ENCODE measurements around the gene EMC9. TPM values are rescaled to one million over a fixed set of nuclear protein-coding genes. Genes with fewer than 3 reads are reported as not detected.

EMC9 gene
- polyA plus RNA-seq, 3 donors = 6.4 to 9.4 (median 8.5) TPM

- H3K27me3 Mint-ChIP-seq (ENCODE audit: low read depth in 3 of 3) = no peaks in the 10 kb centered on the region
- no peak overlapping the region for H2AFZ ChIP-seq (ENCODE audit: insufficient read depth, low read depth, low read length, poor library complexity, severe bottlenecking)
- H3K4me2 ChIP-seq (replicated peaks; ENCODE audit: extremely low read depth, low read length, poor library complexity, severe bottlenecking) = no peak overlapping the region
- H3K9me3 Mint-ChIP-seq = no peaks in the 10 kb centered on the region
- H3K4me1 Mint-ChIP-seq = peaks cover 46% of the 10 kb centered on the region
- peaks cover 42% of the 10 kb centered on the region for H3K79me2 ChIP-seq (ENCODE audit: insufficient read depth, low read length)
- no peak for DNase-seq
- no peak for TF ChIP-seq CTCF (IDR thresholded peaks at IDR 0.05)
- peak overlapping the region; percentile 76 to 100 for H3K27ac ChIP-seq (ENCODE audit: low read depth in 1 of 2, low read length in 2 of 2)
- H3K36me3 ChIP-seq (replicated peaks in 1 of 2; ENCODE audit: control insufficient read depth in 1 of 2, insufficient read depth in 2 of 2, low read length in 2 of 2) = peaks cover 70 to 74% of the 10 kb centered on the region in 2 donors
- H3K4me1 ChIP-seq (ENCODE audit: control insufficient read depth in 1 of 2, insufficient read depth in 2 of 2, low read length in 2 of 2) = peaks cover 29 to 53% of the 10 kb centered on the region in 2 donors
- H4K20me1 ChIP-seq (ENCODE audit: insufficient read depth, low read length) = peaks cover 30% of the 10 kb centered on the region
- no peaks in the 10 kb centered on the region for H3K9me3 ChIP-seq (replicated peaks in 1 of 2; ENCODE audit: control insufficient read depth in 1 of 2, insufficient read depth in 1 of 2, low read length in 2 of 2)
- 97% methylated on average over 6 of the region's 11 CpGs for WGBS (ENCODE audit: insufficient coverage)
- H3K27ac Mint-ChIP-seq = peak overlapping the region; percentile 76 to 99 (median 97)
- no peak overlapping the region for H3K4me3 Mint-ChIP-seq
- H3K4me3 ChIP-seq (replicated peaks in 1 of 3; ENCODE audit: low read depth in 2 of 3, low read length in 3 of 3) = peak overlapping the region in 1 of 3 experiments; percentile 100
- H3K9ac ChIP-seq (ENCODE audit: insufficient read depth, low read length, poor library complexity, severe bottlenecking) = no peak overlapping the region
- H3K36me3 Mint-ChIP-seq = peaks cover 68 to 88% of the 10 kb centered on the region in 2 donors
- H3K27me3 ChIP-seq (ENCODE audit: control insufficient read depth in 2 of 2, insufficient read depth in 2 of 2, low read length in 2 of 2) = no peaks in the 10 kb centered on the region
- intact Hi-C loops (cut with micrococcal nuclease) = loop anchor here in 1 of 2 donors (2.0 kb wide), 1 partner anchor 13 kb away; the partner anchor contains the start of genes PSME2 and RNF31
These were observed 18.5 kb upstream of the EMC9 start for GRCh38 chr14:24159777-24160498.

- Mint-ChIP-seq H3K4me1 (peaks cover 25% of the 10 kb centered on the region), H3K4me3 (no peak overlapping the region), H3K36me3 (peaks cover 55 to 85% of the 10 kb centered on the region in 2 donors), H3K27ac (peak overlapping the region in 3 of 7 donors; percentile 33 to 80 (median 63)), H3K27me3 (ENCODE audit: low read depth in 3 of 3) (peaks cover 0 to 2% (median 0%) of the 10 kb centered on the region in 3 donors), H3K9me3 (no peaks in the 10 kb centered on the region)
- peaks cover 17 to 27% of the 10 kb centered on the region in 2 donors for H3K4me1 ChIP-seq (ENCODE audit: control insufficient read depth in 1 of 2, insufficient read depth in 2 of 2, low read length in 2 of 2)
- intact Hi-C loops (cut with micrococcal nuclease) = no loop called here
- peaks cover 24% of the 10 kb centered on the region for H3K79me2 ChIP-seq (ENCODE audit: insufficient read depth, low read length)
- DNase-seq = no peak
- H4K20me1 ChIP-seq (ENCODE audit: insufficient read depth, low read length) = peaks cover 9% of the 10 kb centered on the region
- H3K9ac ChIP-seq (ENCODE audit: insufficient read depth, low read length, poor library complexity, severe bottlenecking) = no peak overlapping the region
- peaks cover 64 to 70% of the 10 kb centered on the region in 2 donors for H3K36me3 ChIP-seq (replicated peaks in 1 of 2; ENCODE audit: control insufficient read depth in 1 of 2, insufficient read depth in 2 of 2, low read length in 2 of 2)
- no peak for TF ChIP-seq CTCF (IDR thresholded peaks at IDR 0.05)
- no peaks in the 10 kb centered on the region for H3K27me3 ChIP-seq (ENCODE audit: control insufficient read depth in 2 of 2, insufficient read depth in 2 of 2, low read length in 2 of 2)
- H3K4me2 ChIP-seq (replicated peaks; ENCODE audit: extremely low read depth, low read length, poor library complexity, severe bottlenecking) = no peak overlapping the region
- 98% methylated on average over 6 of the region's 12 CpGs for WGBS (ENCODE audit: insufficient coverage)
- no peak overlapping the region for H3K4me3 ChIP-seq (replicated peaks in 1 of 3; ENCODE audit: low read depth in 2 of 3, low read length in 3 of 3)
- no peaks in the 10 kb centered on the region for H3K9me3 ChIP-seq (replicated peaks in 1 of 2; ENCODE audit: control insufficient read depth in 1 of 2, insufficient read depth in 1 of 2, low read length in 2 of 2)
- H2AFZ ChIP-seq (ENCODE audit: insufficient read depth, low read depth, low read length, poor library complexity, severe bottlenecking) = no peak overlapping the region
- H3K27ac ChIP-seq (ENCODE audit: low read depth in 1 of 2, low read length in 2 of 2) = peak overlapping the region in 1 of 2 donors; percentile 36
These were observed 15.9 kb upstream of the EMC9 start for GRCh38 chr14:24157331-24157730.

Measured in CD14-positive monocyte (primary cell).